Mesenchymal stem cell (in vitro differentiated cells and primary cell): ENCODE results near the gene CDC42EP4.
"Not testable (repeated sequence)": the region's sequence is repeated elsewhere in the genome, so short reads cannot be mapped to it uniquely, and the experiment has no call there.

ENCODE experiments used
- DNase-seq: peaks from one replicate; pipeline ENCODE4 v3.0.0-alpha.2; 2013
- H2AFZ ChIP-seq: one replicate; pipeline ENCODE4 v1.6.1; 2013; ENCODE audit warnings: low read depth, mild to moderate bottlenecking, control low read depth, inconsistent platforms, low read length, moderate library complexity
- H2AK5ac ChIP-seq: 2 replicates; pipeline ENCODE4 v1.6.1; 2013; ENCODE audit warnings: low read length, moderate library complexity, mild to moderate bottlenecking, inconsistent platforms; ENCODE audit not compliant: severe bottlenecking
- H2BK120ac ChIP-seq: one replicate; pipeline ENCODE4 v1.6.1; 2013; ENCODE audit warnings: low read depth, mild to moderate bottlenecking, inconsistent platforms, low read length, moderate library complexity
- H2BK12ac ChIP-seq, 2 experiments: one replicate each; pipeline ENCODE4 v1.6.1; 2013; ENCODE audit warnings: inconsistent platforms in 2 of 2, low read length in 2 of 2, mild to moderate bottlenecking in 2 of 2, moderate library complexity in 2 of 2, control low read depth in 1 of 2
- H2BK15ac ChIP-seq: one replicate; pipeline ENCODE4 v1.6.1; 2013; ENCODE audit warnings: mild to moderate bottlenecking, low read depth, inconsistent platforms; ENCODE audit not compliant: poor library complexity, severe bottlenecking
- H2BK5ac ChIP-seq: 2 replicates; pipeline ENCODE4 v1.6.1; 2013; ENCODE audit warnings: low read depth, mild to moderate bottlenecking, low read length, control low read depth, inconsistent platforms; ENCODE audit not compliant: poor library complexity, severe bottlenecking
- H3K14ac ChIP-seq, 2 experiments: one replicate each; pipeline ENCODE4 v1.6.1; 2013; ENCODE audit warnings: inconsistent platforms in 2 of 2, low read length in 2 of 2, control low read depth in 1 of 2, mild to moderate bottlenecking in 1 of 2, moderate library complexity in 1 of 2
- H3K18ac ChIP-seq, 2 experiments: one replicate each; pipeline ENCODE4 v1.6.1; 2013; ENCODE audit warnings: inconsistent platforms in 2 of 2, low read length in 2 of 2, control low read depth in 1 of 2, low read depth in 1 of 2, mild to moderate bottlenecking in 1 of 2
- H3K23ac ChIP-seq, 2 experiments: one replicate each; pipeline ENCODE4 v1.6.1; 2013; ENCODE audit warnings: inconsistent platforms in 2 of 2, low read length in 2 of 2, mild to moderate bottlenecking in 2 of 2, moderate library complexity in 2 of 2, control low read depth in 1 of 2
- H3K27ac ChIP-seq: 2 replicates; pipeline ENCODE4 v1.5.1; 2013; ENCODE audit warnings: mild to moderate bottlenecking, moderate library complexity, low read length, control low read depth, inconsistent platforms; ENCODE audit not compliant: poor library complexity, severe bottlenecking
- H3K27me3 ChIP-seq, 2 experiments: 2 replicates each; pipeline versions ENCODE4 v1.6.1 to v1.7.0; 2013; ENCODE audit warnings: low read length in 2 of 2, mild to moderate bottlenecking in 2 of 2, moderate library complexity in 2 of 2, control low read depth in 1 of 2, inconsistent platforms in 1 of 2; ENCODE audit not compliant: control insufficient read depth in 1 of 2, insufficient read depth in 1 of 2
- H3K36me3 ChIP-seq, 2 experiments: 2 replicates each; pipeline versions ENCODE4 v1.6.1 to v1.7.0; 2013; ENCODE audit warnings: low read length in 2 of 2, control low read depth in 1 of 2, inconsistent platforms in 1 of 2, low read depth in 1 of 2, mild to moderate bottlenecking in 1 of 2; ENCODE audit not compliant: insufficient read depth in 2 of 2, control insufficient read depth in 1 of 2
- H3K4ac ChIP-seq, 2 experiments: one replicate each; pipeline ENCODE4 v1.6.1; 2013; ENCODE audit warnings: inconsistent platforms in 2 of 2, low read length in 2 of 2, mild to moderate bottlenecking in 2 of 2, moderate library complexity in 2 of 2, control low read depth in 1 of 2, low read depth in 1 of 2
- H3K4me1 ChIP-seq: 2 replicates; pipeline ENCODE4 v1.6.1; 2013; ENCODE audit warnings: low read depth, low read length, control low read depth; ENCODE audit not compliant: control insufficient read depth, insufficient read depth
- H3K4me2 ChIP-seq: 2 replicates; pipeline ENCODE4 v1.6.1; 2013; ENCODE audit warnings: low read length, mild to moderate bottlenecking, inconsistent platforms; ENCODE audit not compliant: poor library complexity, severe bottlenecking
- H3K4me3 ChIP-seq, 2 experiments: 2 replicates each; pipeline versions ENCODE4 v1.5.1 to v1.7.0; 2013; ENCODE audit warnings: low read length in 2 of 2, mild to moderate bottlenecking in 2 of 2, control low read depth in 1 of 2, low read depth in 1 of 2; ENCODE audit not compliant: insufficient read depth in 1 of 2
- H3K79me1 ChIP-seq: replicated peaks from 2 replicates; pipeline ENCODE4 v1.6.1; 2013; ENCODE audit warnings: mild to moderate bottlenecking, control low read depth, low read length, inconsistent platforms; ENCODE audit not compliant: poor library complexity, severe bottlenecking
- H3K9ac ChIP-seq: 2 replicates; pipeline ENCODE4 v1.7.0; 2013; ENCODE audit warnings: mild to moderate bottlenecking, low read length, moderate library complexity
- H3K9me3 ChIP-seq: 2 replicates; pipeline ENCODE4 v1.7.0; 2013; ENCODE audit warnings: mild to moderate bottlenecking, low read length; ENCODE audit not compliant: control insufficient read depth
- H4K8ac ChIP-seq: one replicate; pipeline ENCODE4 v1.6.1; 2013; ENCODE audit warnings: inconsistent platforms, mild to moderate bottlenecking, low read length, moderate library complexity
- H4K91ac ChIP-seq: one replicate; pipeline ENCODE4 v1.6.1; 2013; ENCODE audit warnings: mild to moderate bottlenecking, low read length, inconsistent platforms
- WGBS: methylation state at CpG from one replicate; pipeline ENCODE4 v1.1.7; 2013; ENCODE audit warnings: mixed read lengths; 5-methylcytosine and 5-hydroxymethylcytosine counted together

CDC42EP4 gene

GRCh38 chr17:73265646-73266640 lies 45.9 kb downstream of the CDC42EP4 start:
- Histone ChIP-seq H4K91ac (no peak overlapping the region), H3K4me1 (peaks cover 13% of the 10 kb centered on the region), H3K23ac (no peak overlapping the region), H3K9me3 (no peaks in the 10 kb centered on the region), H3K4ac (no peak overlapping the region), H2AK5ac (no peak overlapping the region), H3K36me3 (no peaks in the 10 kb centered on the region), H2AFZ (no peak overlapping the region), H2BK15ac (no peak overlapping the region), H3K27me3 (peaks cover 0 to 5% of the 10 kb centered on the region in 2 experiments), H2BK12ac (no peak overlapping the region), H2BK5ac (no peak overlapping the region), H2BK120ac (no peak overlapping the region), H3K27ac (no peak overlapping the region), H3K4me2 (no peak overlapping the region), H3K4me3 (no peak overlapping the region), H3K79me1 (no peaks in the 10 kb centered on the region), H3K9ac (no peak overlapping the region), H3K14ac (no peak overlapping the region), H3K18ac (no peak overlapping the region), H4K8ac (no peak overlapping the region)
- 92% methylated on average over 22 of the region's 24 CpGs for WGBS
- no peak for DNase-seq

DNA sequence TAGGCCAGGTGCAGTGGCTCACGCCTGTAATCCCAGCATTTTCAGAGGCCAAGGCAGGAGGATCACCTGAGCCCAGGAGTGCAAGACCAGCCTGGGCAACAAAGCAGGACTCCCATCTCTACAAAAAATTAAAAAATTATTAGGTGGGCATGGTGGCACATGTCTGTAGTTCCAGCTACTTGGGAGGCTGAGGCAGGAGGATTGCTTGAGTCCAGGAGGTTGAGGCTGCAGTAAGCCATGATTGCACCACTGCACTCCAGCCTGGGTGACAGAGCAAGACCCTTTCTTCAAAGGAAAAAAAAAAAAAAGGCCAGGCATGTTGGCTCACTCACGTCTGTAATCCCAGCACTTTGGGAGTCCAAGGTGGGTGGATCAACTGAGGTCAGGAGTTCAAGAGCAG lies 47.4 kb downstream of the CDC42EP4 start:
- not testable (repeated sequence) for H4K8ac ChIP-seq, H2AFZ ChIP-seq, H3K27ac ChIP-seq, H3K18ac ChIP-seq, H3K4me3 ChIP-seq, H3K4ac ChIP-seq, H3K36me3 ChIP-seq, DNase-seq, H3K4me2 ChIP-seq, H2BK15ac ChIP-seq, H3K9me3 ChIP-seq, H2AK5ac ChIP-seq, H4K91ac ChIP-seq, H3K14ac ChIP-seq, H3K9ac ChIP-seq, H2BK120ac ChIP-seq, H3K79me1 ChIP-seq, H2BK12ac ChIP-seq, H3K27me3 ChIP-seq, H2BK5ac ChIP-seq, H3K23ac ChIP-seq
- WGBS = 83% methylated on average over 2 of the region's 2 CpGs
- peaks cover 13% of the 10 kb centered on the region for H3K4me1 ChIP-seq

DNA sequence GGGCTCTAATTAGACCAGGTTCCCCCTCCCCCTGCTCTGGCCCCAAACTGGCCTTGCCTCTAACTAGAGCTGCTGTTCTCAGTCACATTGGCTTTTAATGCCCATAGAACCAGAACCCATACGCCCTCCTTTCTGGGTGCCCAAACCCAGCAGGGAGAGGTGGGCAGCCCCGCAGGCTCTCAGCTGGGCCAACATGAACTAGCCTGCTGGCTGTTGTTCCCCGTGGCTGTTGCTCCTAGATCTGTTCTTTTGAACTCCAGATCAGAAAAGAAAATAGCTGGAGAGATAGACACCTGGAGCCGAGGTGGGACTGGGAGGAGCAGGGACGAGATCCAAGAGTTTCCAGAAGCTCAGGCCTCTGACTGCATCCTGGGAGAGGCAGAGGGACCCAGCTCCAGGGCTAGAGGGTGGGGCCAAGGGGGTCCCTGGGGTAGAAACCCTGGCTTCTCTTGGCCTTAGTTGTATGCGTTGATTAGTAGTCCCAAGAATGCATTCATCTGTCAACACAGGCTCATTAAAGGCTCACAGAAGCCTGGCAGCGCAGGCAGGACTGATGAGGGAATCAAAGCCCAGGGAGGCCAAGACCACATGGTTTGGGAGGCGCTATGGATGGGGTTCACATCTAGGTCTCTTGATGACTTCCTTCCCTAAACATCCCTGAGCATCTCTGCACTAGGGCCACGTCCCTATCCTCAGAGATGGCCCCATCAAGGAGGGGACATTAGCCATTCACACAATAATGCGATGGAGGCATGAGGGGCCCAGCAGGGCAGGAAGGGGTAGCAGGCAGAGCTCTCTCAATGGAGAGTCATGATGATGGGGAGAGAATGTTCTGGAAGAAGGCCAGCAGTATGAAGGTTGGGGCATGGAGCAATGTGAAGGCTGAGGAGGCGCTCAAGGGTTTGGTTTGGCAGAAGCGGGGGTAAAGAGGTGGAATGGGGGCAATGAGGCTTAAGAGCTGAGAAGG lies 48.8 kb downstream of the CDC42EP4 start:
- no peaks in the 10 kb centered on the region for H3K36me3 ChIP-seq
- no peak for DNase-seq
- H4K91ac ChIP-seq = no peak overlapping the region
- H2BK120ac ChIP-seq = no peak overlapping the region
- H4K8ac ChIP-seq = no peak overlapping the region
- no peak overlapping the region for H3K27ac ChIP-seq
- no peak overlapping the region for H3K14ac ChIP-seq
- peaks cover 13% of the 10 kb centered on the region for H3K4me1 ChIP-seq
- H3K9me3 ChIP-seq = no peaks in the 10 kb centered on the region
- H3K9ac ChIP-seq = no peak overlapping the region
- H2AFZ ChIP-seq = no peak overlapping the region
- H3K4me2 ChIP-seq = no peak overlapping the region
- no peak overlapping the region for H3K4me3 ChIP-seq
- H3K4ac ChIP-seq = no peak overlapping the region
- no peak overlapping the region for H2BK15ac ChIP-seq
- H3K27me3 ChIP-seq = peaks cover 0 to 5% of the 10 kb centered on the region in 2 experiments
- no peak overlapping the region for H2BK5ac ChIP-seq
- peak overlapping the region in 1 of 2 experiments; percentile 15 for H2BK12ac ChIP-seq
- 85% methylated on average over 12 of the region's 12 CpGs for WGBS
- no peak overlapping the region for H3K18ac ChIP-seq
- H3K79me1 ChIP-seq = no peaks in the 10 kb centered on the region
- H3K23ac ChIP-seq = no peak overlapping the region
- H2AK5ac ChIP-seq = no peak overlapping the region
